PC-3 (cell line): ENCODE data around the gene DUSP2. TPM values are rescaled to one million over a fixed set of nuclear protein-coding genes. Genes with fewer than 3 reads are reported as not detected.

Experiments
- ATAC-seq: fragments of 200-7000 bp; cut with Tn5 transposase; 2 replicates; pipeline ENCODE4 v1.9.1; 2020; ENCODE audit warnings: mild to moderate bottlenecking, moderate library complexity
- BruUV-seq: library from RNA; stranded (reverse); fragments of 400-500 nt; replicated peaks from 2 replicates; lab custom pipeline; 2021; lab: Mats Ljungman, UMichigan
- CTCF ChIA-PET: fragments of 300-600 bp; sonication (Branson Sonifier 250); formaldehyde crosslinking; loops from one replicate; lab custom pipeline; 2022; ENCODE audit warnings: antibody characterized with exemption; lab: Charles Lee
- POLR2A ChIA-PET: fragments of 300-600 bp; sonication (Branson Sonifier 250); formaldehyde crosslinking; loops from one replicate; lab custom pipeline; 2022; ENCODE audit warnings: antibody characterized with exemption; ENCODE audit not compliant: unreplicated experiment; lab: Charles Lee
- DNase-seq: peaks from one replicate; pipeline ENCODE4 v3.0.0-alpha.2; 2015
- H2AFZ ChIP-seq: fragments of 300-600 bp; sonication (generic); 2 replicates; pipeline ENCODE4 v1.6.0; 2016; ENCODE audit warnings: antibody characterized with exemption, low read length
- H3F3A ChIP-seq: fragments of 300-600 bp; sonication (generic); one replicate; pipeline ENCODE4 v1.6.0; 2017; ENCODE audit warnings: antibody characterized with exemption, low read length, control low read depth, mild to moderate bottlenecking; ENCODE audit not compliant: unreplicated experiment
- H3K27ac ChIP-seq: fragments of 300-600 bp; sonication (generic); 2 replicates; pipeline ENCODE4 v1.5.1; 2016; ENCODE audit warnings: mild to moderate bottlenecking, low read length
- H3K27me3 ChIP-seq: fragments of 300-600 bp; sonication (generic); 2 replicates; pipeline ENCODE4 v1.6.1; 2016; ENCODE audit warnings: low read length, mixed read lengths
- H3K36me3 ChIP-seq: fragments of 300-600 bp; sonication (generic); 2 replicates; pipeline ENCODE4 v1.6.1; 2016; ENCODE audit warnings: low read depth, mixed run types, low read length, mixed read lengths
- H3K4me1 ChIP-seq: fragments of 300-600 bp; sonication (generic); 2 replicates; pipeline ENCODE4 v1.5.1; 2016; ENCODE audit warnings: low read length; ENCODE audit not compliant: insufficient read depth
- H3K4me2 ChIP-seq: fragments of 300-600 bp; sonication (generic); 2 replicates; pipeline ENCODE4 v1.6.0; 2016; ENCODE audit warnings: low read length
- H3K4me3 ChIP-seq: fragments of 300-600 bp; sonication (generic); 2 replicates; pipeline ENCODE4 v1.5.1; 2016; ENCODE audit warnings: mild to moderate bottlenecking, low read length, mixed read lengths
- H3K79me2 ChIP-seq: fragments of 300-600 bp; sonication (generic); 2 replicates; pipeline ENCODE4 v1.6.1; 2017; ENCODE audit warnings: low read length, mixed read lengths
- H3K9ac ChIP-seq: fragments of 300-600 bp; sonication (generic); 2 replicates; pipeline ENCODE4 v1.6.0; 2016; ENCODE audit warnings: mild to moderate bottlenecking, low read length
- H3K9me2 ChIP-seq: fragments of 300-600 bp; sonication (generic); replicated peaks from 2 replicates; pipeline ENCODE4 v1.6.1; 2016; ENCODE audit warnings: mixed run types, low read length, mixed read lengths
- H3K9me3 ChIP-seq: fragments of 300-600 bp; sonication (generic); 2 replicates; pipeline ENCODE4 v1.6.1; 2016; ENCODE audit warnings: low read length, mixed read lengths
- H4K20me1 ChIP-seq: fragments of 300-600 bp; sonication (generic); 2 replicates; pipeline ENCODE4 v1.6.1; 2016; ENCODE audit warnings: low read length, mixed read lengths
- CTCF ChIP-seq: fragments of 300-600 bp; sonication (generic); conservative IDR thresholded peaks from 2 replicates; pipeline ENCODE4 v1.5.1; 2017; ENCODE audit warnings: antibody characterized with exemption, low read depth, mild to moderate bottlenecking, low read length
- EZH2 ChIP-seq: fragments of 300-600 bp; sonication (generic); IDR thresholded peaks from one replicate; pipeline ENCODE4 v1.6.1; 2017; ENCODE audit warnings: antibody characterized with exemption, mild to moderate bottlenecking, low read length; ENCODE audit not compliant: unreplicated experiment
- EZH2phosphoT487 ChIP-seq: fragments of 300-600 bp; sonication (generic); IDR thresholded peaks from 2 replicates; pipeline ENCODE4 v1.6.1; 2018; ENCODE audit warnings: mild to moderate bottlenecking, antibody characterized with exemption, low read length, borderline replicate concordance
- intact Hi-C: fragments of 100-400 bp; cut with micrococcal nuclease; formaldehyde crosslinking; loops from 2 replicates; pipeline ENCODE4 v1.9.0; 2023
- total RNA-seq: library from RNA; depleted of rRNA; stranded (reverse); fragments of >200 nt; gene quantifications from 2 replicates; pipeline ENCODE4 v1.2.3, GENCODE V29; 2014

The DUSP2 gene
- total RNA-seq, 1 experiment from 2014 or later = 6.9 TPM

DNA sequence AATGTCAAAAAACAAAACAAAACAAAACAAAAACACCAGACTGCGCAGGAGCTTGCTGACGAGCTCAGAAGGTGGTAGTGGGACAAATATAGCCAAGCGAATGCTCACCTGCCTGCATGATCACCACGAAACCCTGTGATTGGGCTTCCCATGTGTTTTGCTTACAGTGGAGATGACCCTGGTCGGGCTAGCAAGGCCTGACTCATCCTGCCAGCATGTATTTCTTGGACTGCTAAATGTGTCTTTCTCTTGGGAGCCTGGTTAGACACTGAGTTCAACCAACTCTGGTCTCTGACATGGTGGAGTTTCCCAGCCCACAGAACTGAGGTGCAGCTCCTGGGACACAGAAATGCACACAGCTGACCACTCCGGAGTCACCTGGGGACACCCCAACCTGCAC is 30.7 kb upstream of the DUSP2 start:
- no peaks in the 10 kb centered on the region for H3K9me2 ChIP-seq
- no peaks in the 10 kb centered on the region for H3K36me3 ChIP-seq
- intact Hi-C loops = loop anchor here (2.0 kb wide), 1 partner anchor 183 kb away; no protein-coding TSS in a partner anchor
- BruUV-seq = no TSS peak
- no peaks in the 10 kb centered on the region for H3K79me2 ChIP-seq
- H2AFZ ChIP-seq = no peak overlapping the region
- no peaks in the 10 kb centered on the region for H3F3A ChIP-seq
- no peak overlapping the region for H3K4me3 ChIP-seq
- H3K9ac ChIP-seq = no peak overlapping the region
- H3K4me2 ChIP-seq = no peak overlapping the region
- H4K20me1 ChIP-seq = no peaks in the 10 kb centered on the region
- H3K27ac ChIP-seq = no peak overlapping the region
- DNase-seq = no peak
- ATAC-seq = no peak
- no peaks in the 10 kb centered on the region for H3K27me3 ChIP-seq
- POLR2A ChIA-PET = no interaction called here
- TF ChIP-seq EZH2phosphoT487 (no peak), EZH2 (no peak), CTCF (no peak)
- no peaks in the 10 kb centered on the region for H3K9me3 ChIP-seq
- no peaks in the 10 kb centered on the region for H3K4me1 ChIP-seq
- CTCF ChIA-PET = no interaction called here

GRCh38 chr2:96174251-96175144 is 29.3 kb upstream of the DUSP2 start:
- ATAC-seq = peak; percentile 95
- no peaks in the 10 kb centered on the region for H3K79me2 ChIP-seq
- ChIA-PET CTCF (interaction anchor here (0.5 to 1.8 kb wide), 9 partner anchors 9 to 182 kb away, joined by 3 to 34 read pairs (median 7); partner anchors contain the start of gene ASTL), POLR2A (interaction anchor here (0.5 kb wide), 1 partner anchor 28 kb away, joined by 4 read pairs; no protein-coding TSS in a partner anchor)
- H3K4me3 ChIP-seq = no peak overlapping the region
- peak; percentile 79 for DNase-seq
- H3K4me2 ChIP-seq = no peak overlapping the region
- intact Hi-C loops = loop anchor here (1.0 to 2.0 kb wide), 2 partner anchors 36 to 182 kb away; partner anchors contain the start of gene ASTL
- H3F3A ChIP-seq = no peaks in the 10 kb centered on the region
- TF ChIP-seq EZH2 (no peak), CTCF (peak; percentile 95), EZH2phosphoT487 (no peak)
- H2AFZ ChIP-seq = no peak overlapping the region
- H3K27ac ChIP-seq = no peak overlapping the region
- H3K4me1 ChIP-seq = no peaks in the 10 kb centered on the region
- no peaks in the 10 kb centered on the region for H3K9me3 ChIP-seq
- H3K9me2 ChIP-seq = no peaks in the 10 kb centered on the region
- no peaks in the 10 kb centered on the region for H3K36me3 ChIP-seq
- H3K9ac ChIP-seq = no peak overlapping the region
- no peaks in the 10 kb centered on the region for H4K20me1 ChIP-seq
- no peaks in the 10 kb centered on the region for H3K27me3 ChIP-seq
- BruUV-seq = no TSS peak

DNA sequence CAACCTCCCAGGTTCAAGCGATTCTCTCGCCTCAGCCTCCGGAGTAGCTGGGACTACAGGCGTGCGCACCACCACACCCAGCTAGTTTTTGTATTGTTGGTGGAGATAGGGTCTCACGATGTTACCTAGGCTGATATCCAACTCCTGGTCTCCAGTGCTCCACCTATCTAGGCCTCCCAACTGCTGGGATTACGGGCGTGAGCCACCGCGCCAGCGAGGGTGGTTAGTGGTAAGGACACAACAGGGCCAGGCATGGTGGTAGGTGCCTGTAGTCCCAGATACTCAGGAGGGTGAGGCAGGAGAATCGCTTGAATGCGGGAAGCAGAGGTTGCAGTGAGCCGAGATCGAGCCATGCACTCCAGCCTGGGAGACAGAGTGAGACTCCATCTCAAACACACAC is 26.6 kb upstream of the DUSP2 start:
- BruUV-seq = no TSS peak
- Histone ChIP-seq H3K4me3 (no peak overlapping the region), H3K9me3 (no peaks in the 10 kb centered on the region), H3K27me3 (no peaks in the 10 kb centered on the region), H3K9ac (no peak overlapping the region), H3K4me1 (no peaks in the 10 kb centered on the region), H4K20me1 (no peaks in the 10 kb centered on the region), H3K9me2 (no peaks in the 10 kb centered on the region), H3F3A (no peaks in the 10 kb centered on the region), H3K79me2 (no peaks in the 10 kb centered on the region), H2AFZ (no peak overlapping the region), H3K4me2 (no peak overlapping the region), H3K36me3 (no peaks in the 10 kb centered on the region), H3K27ac (no peak overlapping the region)
- TF ChIP-seq CTCF (no peak), EZH2phosphoT487 (no peak)
- ATAC-seq (no peak), DNase-seq (no peak)
- intact Hi-C loops = no loop called here
- ChIA-PET CTCF (no interaction called here), POLR2A (no interaction called here)
